Left forelimb (tissue), 1 donor: Measurements from ENCODE around the gene MYO10.
"Not testable (repeated sequence)": the region's sequence is repeated elsewhere in the genome, so short reads cannot be mapped to it uniquely, and the experiment has no call there.

ENCODE experiments used
- DNase-seq: peaks from one replicate; pipeline ENCODE4 v3.0.0-alpha.2; 2018; ENCODE audit warnings: low spot score

Gene MYO10

GRCh38 chr5:16740066-16740810 is 195.8 kb downstream of the MYO10 start:
- DNase-seq = no peak

- not testable (repeated sequence) for DNase-seq
These were observed 197.7 kb downstream of the MYO10 start for GRCh38 chr5:16738393-16738792.

DNA sequence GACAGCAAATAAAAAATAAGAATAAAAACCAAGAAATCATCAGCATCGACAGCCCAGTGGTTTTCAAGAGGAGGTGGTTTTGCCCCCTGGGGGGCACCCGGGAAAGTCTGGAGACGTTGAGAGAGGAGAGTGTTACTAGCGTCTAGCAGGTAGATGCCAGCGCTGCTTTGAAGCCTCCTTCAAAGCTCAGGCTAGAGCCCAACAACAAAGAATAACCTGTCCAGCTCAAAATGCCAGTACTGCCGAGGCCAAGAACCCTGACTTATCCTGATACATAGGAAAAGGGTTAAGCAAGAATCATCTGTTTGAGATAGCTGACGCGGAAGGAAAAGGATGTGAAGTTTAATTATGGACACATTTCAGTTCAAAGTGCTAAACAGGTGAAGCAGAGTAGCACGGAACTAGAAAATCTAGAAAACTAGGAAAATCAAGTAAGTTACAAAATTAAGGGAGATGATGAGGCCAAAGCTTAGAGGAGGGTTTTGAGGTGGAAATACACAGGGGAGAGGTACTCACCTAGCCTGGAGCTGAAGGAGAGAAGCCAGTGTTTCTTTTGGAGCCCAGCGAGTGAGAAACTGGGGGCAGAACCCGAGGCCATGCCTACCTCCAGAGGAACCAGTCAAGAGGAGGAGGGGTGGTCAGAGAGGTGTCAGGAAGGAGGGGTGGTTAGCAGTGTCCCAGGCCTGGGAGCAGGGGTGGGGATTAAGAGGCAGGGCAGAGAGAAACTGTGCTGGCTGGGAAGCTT is 198.3 kb downstream of the MYO10 start:
- DNase-seq = no peak

DNA sequence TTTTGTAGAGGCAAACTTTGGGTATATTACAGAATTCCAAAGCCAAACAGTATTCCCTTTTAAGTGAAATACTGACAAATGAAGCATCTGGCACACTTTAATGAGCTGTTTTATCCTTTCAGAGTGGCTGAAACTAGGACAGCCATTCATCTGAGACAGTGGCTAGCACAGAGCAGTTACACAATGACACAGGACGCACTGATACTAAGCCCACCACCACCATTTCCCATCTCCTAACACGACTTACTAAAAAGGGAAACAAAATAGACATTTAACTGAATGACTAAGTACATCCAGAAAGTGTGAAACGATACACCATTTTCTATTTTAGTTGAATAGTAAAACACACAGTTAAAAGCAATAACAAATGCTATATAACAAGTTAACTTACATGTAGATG is 198.9 kb downstream of the MYO10 start:
- no peak for DNase-seq

GRCh38 chr5:16736158-16736995 is 199.7 kb downstream of the MYO10 start:
- DNase-seq = no peak

GRCh38 chr5:16735101-16736060 is 200.7 kb downstream of the MYO10 start:
- DNase-seq = no peak

- DNase-seq = peak; percentile 6
These were observed 202.6 kb downstream of the MYO10 start for GRCh38 chr5:16733331-16734006.

GRCh38 chr5:16732356-16732755 is 203.7 kb downstream of the MYO10 start:
- DNase-seq = peak; percentile 8

DNA sequence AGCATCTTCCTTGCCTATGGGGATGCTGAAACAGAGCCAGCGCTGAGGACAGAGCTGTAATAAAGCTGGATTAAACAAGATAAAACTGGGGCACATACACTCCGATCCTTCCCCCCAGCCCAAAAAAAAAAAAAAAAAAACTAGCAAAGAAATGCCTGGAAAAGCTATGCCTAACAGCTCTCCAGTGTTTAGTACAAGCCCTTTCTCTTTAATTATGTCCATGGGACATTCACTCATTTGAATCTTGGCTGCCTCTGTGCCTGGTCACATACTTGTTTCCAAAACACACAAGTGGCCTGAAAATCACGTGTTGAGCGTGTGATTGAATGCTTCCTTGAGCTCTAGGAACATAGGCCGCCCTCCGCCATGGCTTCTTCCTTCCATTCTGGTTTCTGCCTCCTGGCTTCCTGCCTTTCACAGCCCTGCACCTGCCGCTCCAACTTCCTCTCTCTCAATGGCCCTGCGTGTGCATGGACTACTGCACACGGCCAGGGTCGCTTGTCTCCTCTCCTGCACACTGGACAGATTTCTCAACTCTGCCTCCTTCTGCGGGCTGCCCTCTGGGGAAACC is 208.2 kb downstream of the MYO10 start:
- no peak for DNase-seq

- DNase-seq = no peak
These were observed 209.5 kb downstream of the MYO10 start for GRCh38 chr5:16726538-16726946.

DNA sequence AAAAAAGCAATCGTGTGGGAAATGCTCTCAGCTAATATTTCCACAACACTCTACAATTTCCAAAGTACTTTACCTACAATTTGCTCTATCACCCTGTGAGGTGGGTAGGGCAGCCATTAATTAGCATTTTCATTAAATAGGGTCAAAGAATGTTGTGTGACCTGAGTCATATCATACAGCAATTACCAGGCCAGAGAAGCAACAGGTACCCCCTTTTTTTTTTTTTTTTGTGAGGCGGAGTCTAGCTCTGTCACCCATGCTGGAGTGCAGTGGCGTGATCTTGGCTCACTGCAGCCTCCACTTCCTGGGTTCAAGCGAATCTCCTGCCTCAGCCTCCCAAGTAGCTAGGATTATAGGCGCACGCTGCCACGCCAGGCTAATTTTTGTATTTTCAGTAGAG is 210.5 kb downstream of the MYO10 start:
- DNase-seq = no peak

GRCh38 chr5:16723821-16724220 is 212.3 kb downstream of the MYO10 start:
- no peak for DNase-seq

GRCh38 chr5:16722097-16722495 is 214.0 kb downstream of the MYO10 start:
- no peak for DNase-seq

DNA sequence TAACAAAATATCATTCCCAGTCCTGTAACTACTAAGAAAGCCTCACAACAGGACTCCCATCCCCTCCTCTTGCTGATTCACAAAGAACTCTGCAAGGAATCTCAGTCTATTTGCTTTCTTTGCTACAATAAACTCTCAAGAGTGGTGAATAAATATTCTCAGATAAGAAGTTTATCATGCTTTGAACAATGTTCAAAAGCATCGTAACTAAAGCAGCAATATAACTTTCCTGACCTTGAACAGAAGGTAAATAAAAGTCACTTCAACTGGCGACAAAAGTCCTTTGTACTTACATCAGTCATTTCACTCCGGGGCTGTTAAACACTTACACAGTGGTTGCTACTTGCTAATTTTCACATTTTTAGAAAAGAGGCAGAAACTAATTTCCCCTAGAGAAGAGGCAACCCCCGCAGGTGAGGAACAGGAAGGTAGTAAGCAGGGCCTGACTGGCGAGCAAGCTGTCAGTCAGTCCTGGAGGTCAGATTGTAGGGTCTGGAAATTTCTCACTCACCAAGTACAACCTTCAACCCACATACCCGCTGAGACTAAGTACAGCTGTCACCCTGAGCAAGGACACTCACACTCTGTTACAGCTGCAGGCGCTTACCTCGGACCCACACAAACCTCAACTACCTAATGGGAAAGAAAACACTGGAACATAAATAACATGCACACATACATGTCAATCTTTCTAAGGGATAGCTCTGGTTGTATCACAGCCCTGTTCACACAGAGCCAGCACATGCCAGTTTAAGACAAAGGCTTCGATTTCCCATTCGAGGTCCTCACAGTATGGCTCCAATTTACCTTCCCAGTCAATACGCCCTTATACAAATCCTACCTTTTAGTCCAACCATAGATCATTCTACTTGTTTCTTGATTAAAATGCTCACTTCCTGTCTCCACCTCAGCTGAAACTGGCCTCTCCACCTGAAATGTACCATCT is 214.7 kb downstream of the MYO10 start:
- no peak for DNase-seq

GRCh38 chr5:16718036-16718435 is 218.1 kb downstream of the MYO10 start:
- not testable (repeated sequence) for DNase-seq

DNA sequence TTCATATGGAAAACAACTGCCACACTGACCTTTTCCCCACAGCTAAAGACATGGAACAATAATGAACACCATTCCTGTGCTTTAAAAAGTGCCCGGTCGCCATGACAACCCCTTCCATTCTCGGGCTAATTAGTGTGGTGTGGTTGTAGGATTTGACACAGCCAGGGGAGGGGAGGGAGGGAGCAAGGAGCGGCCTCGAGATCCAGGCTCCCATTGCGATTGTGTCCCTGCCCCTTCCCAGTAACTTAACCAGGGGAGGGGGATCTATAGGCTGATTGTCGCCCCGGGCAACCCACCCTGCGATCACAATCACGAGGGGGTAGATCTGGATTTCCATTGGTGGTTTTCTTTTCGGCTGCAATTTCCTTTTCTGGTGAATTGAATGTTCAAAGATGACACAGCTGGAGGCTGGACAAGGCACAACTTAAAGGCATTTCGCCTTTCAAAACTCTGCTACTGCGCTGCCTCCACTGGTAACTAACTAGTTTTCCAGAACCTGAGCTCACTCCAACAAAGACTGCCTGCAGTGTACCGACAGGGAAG is 222.6 kb downstream of the MYO10 start:
- DNase-seq = peak; percentile 72

GRCh38 chr5:16712620-16713019 is 223.5 kb downstream of the MYO10 start:
- no peak for DNase-seq

DNA sequence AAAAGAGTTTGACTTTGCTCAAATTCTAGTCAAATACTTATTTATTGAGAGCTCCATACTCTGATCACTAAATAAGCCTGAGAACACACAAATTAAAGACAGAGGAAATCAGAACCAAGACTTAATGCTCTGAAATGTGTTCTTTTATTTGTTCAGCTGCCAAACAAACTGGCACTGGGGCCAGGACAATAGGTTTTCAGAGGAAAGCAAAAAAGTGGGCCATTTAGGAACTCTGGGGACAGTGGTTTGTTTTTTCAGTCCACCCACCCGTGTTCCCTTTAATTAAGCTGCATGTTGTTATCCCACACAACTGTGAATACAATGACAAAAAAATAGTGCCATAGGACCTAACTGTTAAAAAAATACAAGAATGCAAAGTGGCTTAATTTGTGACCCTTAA is 223.9 kb downstream of the MYO10 start:
- DNase-seq = no peak
